ENCODE data around the gene TIGIT.
A peak's percentile ranks its signal among the peaks of the same experiment; 100 is the strongest.
"Not testable (repeated sequence)": the region's sequence is repeated elsewhere in the genome, so short reads cannot be mapped to it uniquely, and the experiment has no call there.

Gene TIGIT

DNA sequence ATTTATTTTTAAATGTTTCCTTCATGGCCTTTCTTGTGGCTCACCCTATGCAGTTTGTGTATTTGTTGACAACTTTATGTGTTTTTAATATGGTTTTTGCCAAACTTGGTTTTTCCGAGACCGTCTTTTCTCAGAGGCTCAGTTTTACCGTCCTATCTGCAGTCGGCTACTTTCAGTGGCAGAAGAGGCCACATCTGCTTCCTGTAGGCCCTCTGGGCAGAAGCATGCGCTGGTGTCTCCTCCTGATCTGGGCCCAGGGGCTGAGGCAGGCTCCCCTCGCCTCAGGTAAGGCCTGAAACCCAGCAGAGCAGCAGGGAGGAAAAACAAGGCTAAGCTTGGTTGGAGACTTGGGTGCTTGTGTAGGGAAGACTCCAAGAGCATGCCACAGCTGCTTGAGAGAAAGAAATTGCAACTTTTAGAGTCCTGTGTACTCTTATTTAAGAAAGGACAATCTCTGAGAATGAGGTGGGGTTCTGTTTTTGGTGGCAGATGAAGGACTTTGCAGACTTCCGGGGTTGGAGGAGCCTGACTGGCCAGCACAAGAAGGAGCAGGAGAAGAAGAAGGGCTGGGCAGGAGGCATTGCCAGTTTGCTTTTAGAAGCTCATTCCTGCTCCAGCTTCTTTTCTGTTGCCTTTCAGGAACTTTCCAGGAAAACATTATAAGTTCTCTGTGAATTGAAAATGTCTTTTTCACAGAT lies at the start of gene TIGIT:
Gene TIGIT (plus strand): TSS at position 191 of the 698 bp plus-strand sequence. CDS start 34 bp downstream, at position 225.
- DNase-seq (ENCODE audit: low read depth in 2 of 2) = no peak

DNA sequence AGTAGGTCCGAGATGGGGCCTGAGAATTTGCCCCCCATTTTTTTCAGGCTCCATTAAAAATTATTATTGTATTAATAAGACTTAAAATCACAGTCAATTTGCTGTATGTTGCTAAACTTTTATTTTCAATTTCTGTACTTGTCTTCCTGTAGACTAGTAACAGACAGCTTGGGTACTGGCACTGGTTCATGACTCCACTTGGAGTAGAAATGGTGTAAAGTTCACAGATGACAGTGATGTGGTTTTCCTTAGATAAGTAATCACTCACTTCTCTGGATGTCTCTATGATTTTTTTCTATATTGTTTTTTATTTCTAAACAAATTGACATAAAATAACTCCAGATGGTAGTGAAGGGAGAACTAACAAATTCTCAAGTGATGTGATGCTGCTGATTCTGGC lies 40.9 kb upstream of the TIGIT start:
- DNase-seq (ENCODE audit: low read depth in 2 of 2) = no peak

DNA sequence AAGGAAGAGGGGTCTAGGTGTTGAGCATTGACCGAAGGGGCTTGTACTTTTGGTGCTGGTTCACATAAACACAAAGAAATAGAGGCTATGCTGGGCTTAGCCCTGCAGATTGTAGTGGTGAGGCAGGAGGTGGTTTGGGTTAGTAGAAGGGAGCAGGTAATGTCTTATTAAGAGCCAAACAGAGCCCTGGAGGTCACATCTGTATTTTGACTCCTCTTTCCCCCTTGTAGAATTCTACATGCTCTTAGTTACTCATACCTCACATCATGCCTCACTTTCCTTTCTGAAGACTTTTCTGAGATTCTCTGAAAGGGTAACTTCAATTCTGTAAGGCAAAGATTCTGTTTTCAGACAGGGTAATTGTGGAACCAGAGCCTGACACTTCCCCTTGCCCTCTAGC lies 40.3 kb upstream of the TIGIT start:
- DNase-seq (ENCODE audit: low read depth in 2 of 2) = no peak

DNA sequence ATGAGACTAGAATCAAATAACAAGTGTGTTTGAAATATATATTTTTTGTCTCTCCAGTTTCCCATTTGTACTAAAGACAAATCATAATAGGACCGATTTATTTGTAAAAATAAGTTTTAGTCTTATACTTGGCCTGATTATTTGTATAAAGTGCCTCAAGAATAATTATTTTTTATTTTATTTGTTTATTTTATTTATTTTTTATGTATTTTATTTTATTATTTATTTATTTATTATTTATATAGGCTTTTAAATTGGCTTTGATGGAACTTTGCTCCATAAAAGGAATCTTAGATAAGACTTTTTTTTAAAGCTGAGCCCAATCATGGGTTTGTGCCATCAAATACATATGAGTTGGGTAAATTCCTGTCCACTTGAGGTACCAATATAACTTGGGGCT lies 34.3 kb upstream of the TIGIT start:
- DNase-seq (ENCODE audit: low read depth in 2 of 2) = no peak

DNA sequence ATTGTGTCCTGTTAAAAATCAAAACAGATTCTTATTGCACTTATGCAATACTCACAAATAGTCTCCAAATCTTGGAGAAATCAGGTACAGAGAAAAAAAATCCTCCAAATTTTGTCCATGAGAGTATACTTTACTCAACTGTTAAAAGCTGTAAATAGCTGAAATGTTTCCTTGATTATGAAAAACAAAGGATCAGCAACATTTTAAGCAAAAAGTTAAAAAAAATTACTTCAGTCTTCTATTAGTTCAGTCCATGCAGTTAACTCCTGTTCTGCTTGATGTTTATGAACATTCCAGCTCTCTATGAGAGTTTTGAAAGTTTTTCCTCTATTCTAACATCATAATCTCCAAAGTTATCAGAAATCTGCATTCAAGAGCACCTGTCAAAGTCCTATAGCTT lies 33.7 kb upstream of the TIGIT start:
- no peak for DNase-seq (ENCODE audit: low read depth in 2 of 2)

DNA sequence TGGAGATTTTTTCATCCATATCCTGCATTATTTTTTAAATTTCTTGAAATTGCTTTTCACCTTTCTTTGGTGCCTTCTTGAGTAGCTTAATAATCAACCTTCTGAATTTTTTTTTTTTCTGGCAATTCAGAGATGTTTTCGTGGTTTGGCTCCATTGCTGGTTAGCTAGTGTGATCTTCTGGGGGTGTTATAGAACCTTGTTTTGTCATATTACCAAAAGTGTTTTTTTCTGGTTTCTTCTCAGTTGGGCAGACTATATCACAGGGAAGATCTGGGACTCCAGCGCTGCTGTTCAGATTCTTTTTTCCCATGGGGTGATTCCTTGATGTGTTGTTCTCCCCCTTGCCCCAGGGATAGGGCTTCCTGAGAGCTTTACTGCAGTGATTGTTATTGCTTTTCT lies 23.8 kb upstream of the TIGIT start:
- no peak for DNase-seq (ENCODE audit: low read depth in 2 of 2)

DNA sequence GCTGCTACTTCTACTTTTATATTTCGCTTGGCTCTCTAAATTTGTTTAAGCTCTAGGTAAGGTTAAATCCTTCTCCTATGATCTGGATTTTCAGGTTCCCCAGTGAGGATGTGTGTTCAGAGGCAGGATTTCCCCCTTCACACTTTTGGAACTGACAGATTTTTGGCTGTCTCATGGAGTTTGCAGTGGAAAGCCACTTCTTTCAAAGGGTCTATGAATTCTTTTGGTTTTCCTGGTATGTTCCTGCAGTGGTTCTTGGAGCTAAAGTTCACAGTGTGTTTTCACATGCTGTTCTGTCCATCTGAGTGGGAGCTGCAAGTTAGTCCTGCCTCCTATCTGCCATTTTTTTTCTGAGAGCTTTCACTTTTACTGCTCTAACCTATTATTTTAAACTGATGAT lies 21.6 kb upstream of the TIGIT start:
- no peak for DNase-seq (ENCODE audit: low read depth in 2 of 2)

DNA sequence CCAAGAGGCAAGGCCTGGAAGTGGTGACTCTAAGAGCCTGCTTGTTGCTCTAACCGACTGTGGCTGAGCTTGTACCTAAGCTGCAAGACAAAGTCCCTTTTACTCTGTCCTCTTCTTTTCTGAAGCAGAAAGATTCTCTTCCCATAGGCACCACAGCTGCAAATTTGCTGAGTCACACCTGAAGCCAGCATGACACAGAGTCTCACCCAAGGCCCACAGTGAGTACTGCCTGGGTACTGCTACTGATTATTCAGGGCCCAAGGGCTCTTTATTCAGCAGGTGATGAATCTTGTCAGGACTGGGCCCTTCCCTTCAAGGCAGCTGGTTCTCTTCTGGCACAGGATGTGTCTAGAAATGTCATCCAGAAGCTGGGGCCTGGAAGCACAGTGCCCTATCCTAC lies 18.9 kb upstream of the TIGIT start:
- DNase-seq (ENCODE audit: low read depth in 2 of 2) = no peak

DNA sequence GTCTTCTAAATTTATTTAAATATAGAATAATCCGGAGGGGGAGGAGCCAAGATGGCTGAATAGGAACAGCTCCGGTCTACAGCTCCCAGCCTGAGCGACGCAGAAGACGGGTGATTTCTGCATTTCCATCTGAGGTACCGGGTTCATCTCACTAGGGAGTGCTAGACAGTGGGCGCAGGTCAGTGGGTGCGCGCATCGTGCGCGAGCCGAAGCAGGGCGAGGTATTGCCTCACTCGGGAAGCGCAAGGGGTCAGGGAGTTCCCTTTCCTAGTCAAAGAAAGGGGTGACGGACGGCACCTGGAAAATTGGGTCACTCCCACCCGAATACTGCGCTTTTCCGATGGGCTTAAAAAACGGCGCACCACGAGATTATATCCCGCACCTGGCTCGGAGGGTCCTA lies 17.0 kb upstream of the TIGIT start:
- DNase-seq (ENCODE audit: low read depth in 2 of 2) = not testable (repeated sequence)

DNA sequence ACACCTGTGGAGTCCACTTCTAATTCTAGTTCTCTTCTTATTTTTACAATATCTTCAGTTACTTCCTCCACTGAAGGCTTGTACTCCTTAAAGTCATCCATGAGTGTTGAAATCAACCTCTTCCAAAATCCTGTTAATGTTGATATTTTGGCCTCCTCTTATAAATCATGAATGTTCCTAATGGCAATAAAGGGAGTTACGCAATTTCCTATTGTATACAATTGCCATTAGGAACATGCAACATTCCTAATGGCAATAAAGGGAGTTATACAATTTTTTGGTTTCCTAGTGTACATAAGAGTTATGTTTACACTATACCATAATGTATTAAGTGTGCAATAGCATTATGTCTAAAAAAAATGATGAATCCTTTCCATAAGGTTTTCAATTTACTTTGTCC lies 9.2 kb upstream of the TIGIT start:
- no peak for DNase-seq (ENCODE audit: low read depth in 2 of 2)

DNA sequence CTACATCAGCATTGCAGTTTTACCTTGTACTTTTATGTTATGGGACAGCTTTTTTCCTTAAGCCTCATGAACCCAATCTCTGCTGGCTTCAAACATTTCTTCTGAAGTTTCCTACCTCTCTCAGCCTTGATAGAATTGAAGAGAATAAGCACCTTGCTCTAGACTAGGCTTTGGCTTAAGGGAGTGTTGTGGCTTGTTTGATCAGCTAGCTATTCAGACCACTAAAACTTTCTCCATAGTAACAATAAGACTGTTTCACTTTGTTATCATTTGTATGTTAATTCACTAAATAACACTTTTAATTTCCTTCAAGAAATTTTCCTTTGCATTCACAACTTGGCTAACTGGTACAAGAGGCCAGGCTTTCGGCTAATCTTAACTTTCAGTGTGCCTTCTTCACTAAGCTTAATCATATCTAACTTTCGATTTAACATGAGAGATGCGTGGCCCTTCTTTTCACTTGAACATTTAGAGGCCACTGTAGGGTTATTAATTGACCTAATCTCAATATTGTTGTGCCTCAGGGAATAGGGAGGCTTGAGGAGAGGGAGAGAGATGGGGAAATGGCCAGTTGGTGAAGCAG lies 8.1 kb upstream of the TIGIT start:
- no peak for DNase-seq (ENCODE audit: low read depth in 2 of 2)

DNA sequence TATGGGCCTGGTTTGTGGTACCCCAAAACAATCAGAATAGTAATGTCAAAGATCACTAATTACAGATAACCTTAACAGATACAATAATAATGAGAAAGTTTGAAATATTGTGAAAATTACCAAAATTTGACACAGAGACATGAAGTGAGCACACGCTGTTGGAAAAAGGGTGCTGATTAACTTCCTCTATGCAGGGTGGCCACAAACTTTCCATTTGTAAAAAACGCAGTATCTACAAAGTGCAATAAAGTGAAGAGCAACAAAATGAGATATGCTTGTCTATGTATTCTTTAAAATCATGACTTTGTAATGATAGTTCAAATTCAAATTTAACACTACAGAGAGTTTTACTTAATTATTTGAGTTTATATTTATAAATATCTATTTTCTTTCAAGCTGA lies 7.6 kb upstream of the TIGIT start:
- no peak for DNase-seq (ENCODE audit: low read depth in 2 of 2)

DNA sequence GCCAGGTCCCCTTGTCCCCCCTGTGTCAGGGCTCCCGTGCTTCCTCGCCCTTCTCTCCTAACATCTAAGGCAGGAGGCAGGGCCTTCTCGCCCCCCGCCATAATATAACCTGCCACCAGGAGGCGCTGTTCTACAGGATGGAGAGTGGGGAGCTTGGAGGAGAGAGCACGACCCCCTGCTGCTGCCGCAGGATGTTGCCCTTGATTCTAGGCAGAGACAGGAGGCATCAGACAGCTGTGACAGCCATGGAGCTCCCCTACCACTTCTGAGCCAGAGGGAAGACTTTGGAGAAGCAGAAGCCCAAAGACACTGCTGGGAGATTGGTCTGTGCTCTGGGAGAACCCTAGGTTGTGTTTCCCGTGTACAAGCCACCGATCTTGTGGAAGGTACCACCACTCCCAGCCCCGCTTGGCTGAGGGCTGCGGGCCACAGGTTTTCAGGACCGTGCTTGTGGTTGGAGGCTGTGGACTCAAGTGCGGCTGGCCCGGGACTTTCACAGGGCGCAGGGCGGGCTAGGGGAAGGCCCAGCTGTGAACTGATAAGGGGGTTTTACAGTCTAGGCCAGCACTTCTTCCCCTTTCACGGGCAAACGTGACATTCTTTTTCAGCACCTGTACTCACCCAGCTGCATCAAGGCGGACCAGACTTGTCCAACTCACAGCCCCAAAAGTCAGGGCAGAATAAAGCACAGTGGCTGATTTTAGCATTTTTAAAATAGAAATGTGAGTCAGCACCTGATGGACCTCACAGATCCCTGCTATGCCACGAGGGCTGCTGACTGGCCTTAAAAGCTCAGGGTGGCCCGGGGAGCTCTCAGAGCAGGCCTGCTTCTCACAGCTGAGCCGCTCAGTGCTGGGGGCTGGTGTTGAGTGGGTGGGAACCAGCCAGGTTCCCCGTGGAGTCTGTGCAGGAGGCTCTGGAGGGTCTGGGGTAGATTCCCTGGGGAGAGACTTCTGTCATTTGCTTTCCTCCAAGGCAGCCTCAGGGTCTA lies 2.6 kb upstream of the TIGIT start:
- peak; percentile 88 to 93 for DNase-seq (ENCODE audit: low read depth in 2 of 2)

DNA sequence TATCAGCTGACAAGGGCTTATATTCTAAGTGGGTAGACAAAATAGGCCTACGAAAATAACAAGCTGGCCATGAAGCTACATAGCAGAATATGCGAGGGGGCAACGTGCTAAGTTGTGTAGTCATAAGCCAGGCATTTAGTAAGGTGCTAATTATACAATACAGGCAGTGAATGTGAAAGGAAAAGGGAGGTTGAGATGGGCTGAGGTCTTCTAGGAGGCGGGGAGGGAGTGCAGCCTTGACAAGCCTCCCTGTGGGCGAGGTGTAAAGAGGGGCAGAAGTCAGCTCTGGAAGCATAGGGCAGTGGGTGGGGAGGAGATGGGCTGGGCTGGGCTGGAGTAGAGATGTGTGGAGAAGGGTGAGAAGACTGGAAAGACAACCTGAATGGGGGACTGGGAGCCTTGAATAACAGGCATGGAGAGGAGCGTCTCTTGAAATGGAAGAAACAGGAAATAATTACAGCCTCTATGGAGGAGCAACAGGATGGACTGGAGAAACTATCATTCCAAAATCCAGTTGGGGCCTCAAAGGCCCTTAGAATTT lies 1.2 kb downstream of the TIGIT start:
- DNase-seq (ENCODE audit: low read depth in 2 of 2) = no peak

DNA sequence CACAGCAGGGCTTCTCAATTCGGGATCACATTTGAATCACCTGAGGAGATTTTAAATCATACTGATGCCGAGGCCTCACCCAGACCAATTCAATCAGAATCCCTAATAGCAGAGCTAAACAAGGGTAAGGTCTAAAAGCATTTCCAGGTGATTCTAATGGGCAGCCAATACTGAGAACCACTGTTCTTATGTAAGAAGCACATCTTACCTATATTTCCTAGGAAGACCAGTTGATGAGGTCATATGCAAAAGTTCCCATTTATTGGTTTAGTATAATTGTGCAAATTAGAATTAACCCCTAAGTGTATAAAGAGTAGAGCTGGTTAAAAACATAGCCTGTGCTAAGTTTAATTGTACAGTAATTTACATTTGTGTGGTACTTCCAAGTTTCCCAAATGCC lies 2.1 kb downstream of the TIGIT start:
- no peak for DNase-seq (ENCODE audit: low read depth in 2 of 2)

DNA sequence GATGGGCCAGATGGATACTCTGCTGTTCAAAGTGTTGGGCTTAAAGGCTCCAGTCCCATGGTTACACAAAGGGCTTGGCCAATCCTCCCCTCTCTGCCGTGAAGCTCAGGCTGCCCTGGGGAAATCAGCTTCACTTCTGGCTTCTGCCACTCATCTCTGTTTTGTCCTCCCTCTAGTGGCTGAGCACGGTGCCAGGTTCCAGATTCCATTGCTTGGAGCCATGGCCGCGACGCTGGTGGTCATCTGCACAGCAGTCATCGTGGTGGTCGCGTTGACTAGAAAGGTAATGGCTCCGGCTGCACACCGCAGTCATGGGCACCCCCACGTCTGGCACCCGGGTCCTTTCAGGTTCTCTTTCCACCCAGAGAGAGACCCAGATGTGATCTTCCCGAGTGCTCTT lies 5.6 kb downstream of the TIGIT start:
- DNase-seq (ENCODE audit: low read depth in 2 of 2) = no peak

DNA sequence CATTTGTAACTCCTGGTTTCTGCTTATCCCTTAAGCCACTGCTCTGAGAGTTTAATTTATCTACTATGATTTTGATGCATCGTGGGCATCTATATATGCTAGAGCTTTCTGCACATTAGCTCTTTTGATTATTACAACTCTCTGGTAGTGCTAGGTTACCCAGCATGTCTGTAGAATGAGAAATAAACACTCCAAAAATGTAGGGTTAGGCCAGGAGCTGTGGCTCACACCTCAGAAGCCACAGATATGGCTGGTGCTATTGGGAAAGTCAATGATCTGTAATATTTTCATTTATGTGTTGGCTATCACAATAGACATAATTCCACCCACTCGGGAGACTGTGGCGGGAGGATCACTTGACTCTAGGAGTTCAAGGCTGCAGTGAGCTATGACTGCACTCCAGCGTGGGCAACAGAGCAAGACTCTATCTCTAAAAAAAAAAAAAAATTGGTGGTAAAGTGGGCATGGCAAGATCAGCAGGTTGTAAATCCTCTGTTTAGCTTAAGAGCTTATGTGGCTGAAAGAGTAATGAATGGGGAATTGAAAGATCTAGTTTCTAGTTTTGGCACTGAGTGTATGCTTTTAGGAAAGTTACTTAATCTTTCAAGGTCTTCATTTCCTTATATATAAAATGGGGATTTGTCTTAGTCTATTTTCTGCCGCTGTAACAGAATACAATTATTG lies 6.3 kb downstream of the TIGIT start:
- no peak for DNase-seq (ENCODE audit: low read depth in 2 of 2)

DNA sequence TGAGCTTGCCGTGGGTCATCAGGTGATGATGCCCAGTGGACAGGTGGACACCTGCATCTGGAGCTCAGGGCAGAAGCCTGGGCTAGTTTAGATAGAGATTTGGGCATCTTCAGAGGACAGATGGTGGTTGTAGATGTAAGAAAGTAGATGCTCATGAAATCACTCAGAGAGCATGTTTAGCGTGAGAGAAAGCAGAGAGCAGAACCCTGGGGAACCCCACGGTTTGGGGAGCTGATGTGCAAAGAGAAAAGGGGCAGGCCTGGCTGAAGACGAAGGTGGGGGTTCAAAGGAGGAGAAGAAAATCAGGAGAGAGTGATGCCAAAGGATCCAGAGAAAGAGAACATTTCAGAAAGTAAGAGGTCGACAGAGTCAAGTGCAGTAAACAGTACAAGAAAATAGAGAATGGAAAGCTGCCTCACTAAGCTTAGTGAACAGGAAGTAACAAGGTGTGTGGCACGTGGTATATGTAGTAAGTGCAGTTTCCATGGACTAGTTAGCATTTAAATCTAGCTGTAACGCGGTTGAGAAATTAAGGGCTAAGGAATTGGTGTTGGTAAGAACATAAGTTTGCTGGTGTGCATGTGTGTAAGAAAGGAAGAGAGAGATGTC lies 13.5 kb downstream of the TIGIT start:
- DNase-seq (ENCODE audit: low read depth in 2 of 2) = peak in 1 of 2 donors; percentile 16

DNA sequence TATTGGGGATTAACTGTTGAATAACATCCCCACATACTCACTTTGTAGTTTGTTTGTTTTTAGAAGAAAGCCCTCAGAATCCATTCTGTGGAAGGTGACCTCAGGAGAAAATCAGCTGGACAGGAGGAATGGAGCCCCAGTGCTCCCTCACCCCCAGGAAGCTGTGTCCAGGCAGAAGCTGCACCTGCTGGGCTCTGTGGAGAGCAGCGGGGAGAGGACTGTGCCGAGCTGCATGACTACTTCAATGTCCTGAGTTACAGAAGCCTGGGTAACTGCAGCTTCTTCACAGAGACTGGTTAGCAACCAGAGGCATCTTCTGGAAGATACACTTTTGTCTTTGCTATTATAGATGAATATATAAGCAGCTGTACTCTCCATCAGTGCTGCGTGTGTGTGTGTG lies 14.0 kb downstream of the TIGIT start:
- DNase-seq (ENCODE audit: low read depth in 2 of 2) = no peak

DNA sequence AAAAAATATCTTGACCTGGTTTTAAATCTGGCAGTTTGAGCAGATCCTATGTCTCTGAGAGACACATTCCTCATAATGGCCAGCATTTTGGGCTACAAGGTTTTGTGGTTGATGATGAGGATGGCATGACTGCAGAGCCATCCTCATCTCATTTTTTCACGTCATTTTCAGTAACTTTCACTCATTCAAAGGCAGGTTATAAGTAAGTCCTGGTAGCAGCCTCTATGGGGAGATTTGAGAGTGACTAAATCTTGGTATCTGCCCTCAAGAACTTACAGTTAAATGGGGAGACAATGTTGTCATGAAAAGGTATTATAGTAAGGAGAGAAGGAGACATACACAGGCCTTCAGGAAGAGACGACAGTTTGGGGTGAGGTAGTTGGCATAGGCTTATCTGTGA lies 14.5 kb downstream of the TIGIT start:
- no peak for DNase-seq (ENCODE audit: low read depth in 2 of 2)

DNA sequence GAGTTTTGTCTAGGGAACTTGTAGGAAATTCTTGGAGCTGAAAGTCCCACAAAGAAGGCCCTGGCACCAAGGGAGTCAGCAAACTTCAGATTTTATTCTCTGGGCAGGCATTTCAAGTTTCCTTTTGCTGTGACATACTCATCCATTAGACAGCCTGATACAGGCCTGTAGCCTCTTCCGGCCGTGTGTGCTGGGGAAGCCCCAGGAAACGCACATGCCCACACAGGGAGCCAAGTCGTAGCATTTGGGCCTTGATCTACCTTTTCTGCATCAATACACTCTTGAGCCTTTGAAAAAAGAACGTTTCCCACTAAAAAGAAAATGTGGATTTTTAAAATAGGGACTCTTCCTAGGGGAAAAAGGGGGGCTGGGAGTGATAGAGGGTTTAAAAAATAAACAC lies 15.0 kb downstream of the TIGIT start:
- DNase-seq (ENCODE audit: low read depth in 2 of 2) = peak; percentile 39 to 46

Measured in stimulated activated CD4-positive, alpha-beta T cell treated with anti-CD3 and anti-CD28 coated beads, Interleukin-1b, Interleukin-23, amount 100 ng/mL, for 4 hours (primary cell).